HL-60 (cell line): ENCODE measurements around the gene ZBTB12.
A peak's percentile ranks its signal among the peaks of the same experiment; 100 is the strongest.

Experiments
- DNase-seq, 2 experiments: peaks; one replicate each; pipeline ENCODE4 v3.0.0-alpha.2; 2010 to 2020; ENCODE audit warnings: low read depth in 1 of 2, low spot score in 1 of 2
- H3K27ac ChIP-seq: fragments of 250-450 bp; sonication (Bioruptor Pico); replicated peaks from 2 replicates; pipeline ENCODE4 v1.5.1; 2020; ENCODE audit warnings: mild to moderate bottlenecking, moderate library complexity
- H3K27me3 ChIP-seq: fragments of 250-450 bp; sonication (Bioruptor Pico); 2 replicates; pipeline ENCODE4 v1.5.1; 2021; ENCODE audit warnings: mild to moderate bottlenecking, moderate library complexity; ENCODE audit not compliant: insufficient read depth, poor library complexity, severe bottlenecking
- H3K4me3 ChIP-seq: replicated peaks from 2 replicates; pipeline ENCODE4 v1.5.1; 2011; ENCODE audit warnings: mild to moderate bottlenecking, control low read depth, low read length; ENCODE audit not compliant: insufficient read depth
- CTCF ChIP-seq: IDR thresholded peaks from one replicate; pipeline ENCODE4 v1.5.1; 2011; ENCODE audit warnings: low read length, control low read depth, inconsistent platforms; ENCODE audit not compliant: insufficient read depth
- GABPA ChIP-seq: IDR thresholded peaks from 2 replicates; pipeline ENCODE4 v1.6.1; 2012; ENCODE audit warnings: low read depth
- POLR2AphosphoS5 ChIP-seq: IDR thresholded peaks from 2 replicates; pipeline ENCODE4 v1.6.1; 2012; ENCODE audit warnings: low read depth
- REST ChIP-seq: IDR thresholded peaks from 2 replicates; pipeline ENCODE4 v1.6.1; 2012; ENCODE audit warnings: low read depth; ENCODE audit not compliant: insufficient replicate concordance
- SPI1 ChIP-seq: IDR thresholded peaks from 2 replicates; pipeline ENCODE4 v1.6.1; 2012; ENCODE audit warnings: low read depth, mild to moderate bottlenecking, borderline replicate concordance

The ZBTB12 gene

GRCh38 chr6:31927242-31927862 is 25.5 kb upstream of the ZBTB12 start, which contains the start of gene C2:
TSS of gene C2 (plus strand) at chr6:31927717. CDS start at chr6:31927753, 36 bp downstream.
- no peak within 1 kb of the TSS for H3K4me3 ChIP-seq
- TF ChIP-seq REST: no peak
- no peak within 1 kb of the TSS for H3K27ac ChIP-seq
- H3K27me3 ChIP-seq: no peaks in the 10 kb centered on the region
- DNase-seq: no peak

GRCh38 chr6:31922942-31923341 is 21.1 kb upstream of the ZBTB12 start:
- no peak for TF ChIP-seq SPI1
- no peak for TF ChIP-seq GABPA
- no peak for TF ChIP-seq POLR2AphosphoS5
- peak; percentile 2 for TF ChIP-seq CTCF
- TF ChIP-seq REST: no peak
- H3K4me3 ChIP-seq: no peak overlapping the region
- H3K27ac ChIP-seq: no peak overlapping the region
- H3K27me3 ChIP-seq: no peaks in the 10 kb centered on the region
- DNase-seq: peak in 1 of 2 experiments; percentile 33

- TF ChIP-seq REST (no peak), POLR2AphosphoS5 (no peak), CTCF (no peak), SPI1 (no peak), GABPA (no peak)
- no peaks in the 10 kb centered on the region for H3K27me3 ChIP-seq
- no peak overlapping the region for H3K4me3 ChIP-seq
- no peak overlapping the region for H3K27ac ChIP-seq
- peak; percentile 54 to 67 for DNase-seq
These were observed 18.9 kb upstream of the ZBTB12 start for GRCh38 chr6:31920811-31921210.
